ENCODE measurements around the gene CDC14B.

CDC14B gene

DNA sequence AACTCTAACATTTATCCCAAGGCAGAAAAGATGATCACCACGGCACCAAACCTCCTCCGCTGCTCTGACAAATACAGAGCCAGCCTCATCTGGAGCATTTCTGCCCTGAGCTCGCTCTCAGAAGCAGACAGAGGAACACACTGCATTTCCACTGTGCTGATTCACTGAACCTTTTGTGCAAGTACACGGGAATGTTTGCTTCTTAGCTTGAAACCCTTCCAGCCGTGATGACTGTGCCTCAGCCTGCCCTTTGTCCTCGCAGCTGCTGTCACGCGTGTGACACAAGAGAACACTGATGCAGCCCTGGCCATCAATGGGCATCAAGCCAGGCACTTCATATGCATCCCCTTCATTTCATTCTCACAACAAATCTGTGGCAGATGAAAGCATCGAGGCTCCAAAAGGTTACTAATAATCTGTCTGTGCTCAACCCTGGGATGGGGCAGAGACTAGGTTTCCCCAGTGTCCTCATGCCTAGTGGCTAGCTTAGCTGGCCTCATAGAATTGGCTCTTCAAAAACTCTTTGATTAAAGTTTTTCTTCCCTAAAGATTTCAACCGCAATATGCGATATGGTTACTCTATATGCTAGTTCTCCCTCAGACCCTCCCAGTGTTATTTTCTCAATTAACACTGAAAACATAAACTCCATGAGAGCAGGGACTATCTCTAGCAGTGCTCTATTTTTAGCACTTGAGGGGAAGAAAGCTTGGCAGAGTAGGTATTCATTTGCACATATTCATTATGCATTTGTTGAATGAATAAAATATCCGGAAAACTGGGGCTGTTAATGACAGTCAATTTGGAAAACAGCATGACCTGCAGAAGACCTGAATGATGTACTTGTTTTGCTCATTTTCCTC is 7.3 kb downstream of the CDC14B start:
- no peak for TF ChIP-seq GABPA (IDR thresholded peaks at IDR 0.05; ENCODE audit: low read depth)
- no peak for TF ChIP-seq POLR2AphosphoS5 (IDR thresholded peaks at IDR 0.05; ENCODE audit: low read depth)
- TF ChIP-seq SPI1 (IDR thresholded peaks at IDR 0.05; ENCODE audit: borderline replicate concordance, low read depth) = no peak
- TF ChIP-seq, protein P1, sequence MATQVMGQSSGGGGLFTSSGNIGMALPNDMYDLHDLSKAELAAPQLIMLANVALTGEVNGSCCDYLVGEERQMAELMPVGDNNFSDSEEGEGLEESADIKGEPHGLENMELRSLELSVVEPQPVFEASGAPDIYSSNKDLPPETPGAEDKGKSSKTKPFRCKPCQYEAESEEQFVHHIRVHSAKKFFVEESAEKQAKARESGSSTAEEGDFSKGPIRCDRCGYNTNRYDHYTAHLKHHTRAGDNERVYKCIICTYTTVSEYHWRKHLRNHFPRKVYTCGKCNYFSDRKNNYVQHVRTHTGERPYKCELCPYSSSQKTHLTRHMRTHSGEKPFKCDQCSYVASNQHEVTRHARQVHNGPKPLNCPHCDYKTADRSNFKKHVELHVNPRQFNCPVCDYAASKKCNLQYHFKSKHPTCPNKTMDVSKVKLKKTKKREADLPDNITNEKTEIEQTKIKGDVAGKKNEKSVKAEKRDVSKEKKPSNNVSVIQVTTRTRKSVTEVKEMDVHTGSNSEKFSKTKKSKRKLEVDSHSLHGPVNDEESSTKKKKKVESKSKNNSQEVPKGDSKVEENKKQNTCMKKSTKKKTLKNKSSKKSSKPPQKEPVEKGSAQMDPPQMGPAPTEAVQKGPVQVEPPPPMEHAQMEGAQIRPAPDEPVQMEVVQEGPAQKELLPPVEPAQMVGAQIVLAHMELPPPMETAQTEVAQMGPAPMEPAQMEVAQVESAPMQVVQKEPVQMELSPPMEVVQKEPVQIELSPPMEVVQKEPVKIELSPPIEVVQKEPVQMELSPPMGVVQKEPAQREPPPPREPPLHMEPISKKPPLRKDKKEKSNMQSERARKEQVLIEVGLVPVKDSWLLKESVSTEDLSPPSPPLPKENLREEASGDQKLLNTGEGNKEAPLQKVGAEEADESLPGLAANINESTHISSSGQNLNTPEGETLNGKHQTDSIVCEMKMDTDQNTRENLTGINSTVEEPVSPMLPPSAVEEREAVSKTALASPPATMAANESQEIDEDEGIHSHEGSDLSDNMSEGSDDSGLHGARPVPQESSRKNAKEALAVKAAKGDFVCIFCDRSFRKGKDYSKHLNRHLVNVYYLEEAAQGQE (IDR thresholded peaks at IDR 0.05; ENCODE audit: insufficient replicate concordance, low read depth) = no peak
- TF ChIP-seq, protein P2, sequence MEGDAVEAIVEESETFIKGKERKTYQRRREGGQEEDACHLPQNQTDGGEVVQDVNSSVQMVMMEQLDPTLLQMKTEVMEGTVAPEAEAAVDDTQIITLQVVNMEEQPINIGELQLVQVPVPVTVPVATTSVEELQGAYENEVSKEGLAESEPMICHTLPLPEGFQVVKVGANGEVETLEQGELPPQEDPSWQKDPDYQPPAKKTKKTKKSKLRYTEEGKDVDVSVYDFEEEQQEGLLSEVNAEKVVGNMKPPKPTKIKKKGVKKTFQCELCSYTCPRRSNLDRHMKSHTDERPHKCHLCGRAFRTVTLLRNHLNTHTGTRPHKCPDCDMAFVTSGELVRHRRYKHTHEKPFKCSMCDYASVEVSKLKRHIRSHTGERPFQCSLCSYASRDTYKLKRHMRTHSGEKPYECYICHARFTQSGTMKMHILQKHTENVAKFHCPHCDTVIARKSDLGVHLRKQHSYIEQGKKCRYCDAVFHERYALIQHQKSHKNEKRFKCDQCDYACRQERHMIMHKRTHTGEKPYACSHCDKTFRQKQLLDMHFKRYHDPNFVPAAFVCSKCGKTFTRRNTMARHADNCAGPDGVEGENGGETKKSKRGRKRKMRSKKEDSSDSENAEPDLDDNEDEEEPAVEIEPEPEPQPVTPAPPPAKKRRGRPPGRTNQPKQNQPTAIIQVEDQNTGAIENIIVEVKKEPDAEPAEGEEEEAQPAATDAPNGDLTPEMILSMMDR (IDR thresholded peaks at IDR 0.05; ENCODE audit: insufficient read depth, low read length) = no peak
- H3K27me3 ChIP-seq (ENCODE audit: insufficient read depth, poor library complexity, severe bottlenecking) = peaks cover 6% of the 10 kb centered on the region
- H3K27ac ChIP-seq (replicated peaks) = no peak overlapping the region
- DNase-seq (ENCODE audit: low read depth in 1 of 2, low spot score in 1 of 2) = no peak
- no peak overlapping the region for H3K4me3 ChIP-seq (replicated peaks; ENCODE audit: insufficient read depth, low read length)

GRCh38 chr9:96611302-96611701 is 8.3 kb downstream of the CDC14B start:
- no peak for DNase-seq (ENCODE audit: low read depth in 1 of 2, low spot score in 1 of 2)
- H3K27ac ChIP-seq (replicated peaks) = no peak overlapping the region
- no peak overlapping the region for H3K4me3 ChIP-seq (replicated peaks; ENCODE audit: insufficient read depth, low read length)
- no peak for TF ChIP-seq POLR2AphosphoS5 (IDR thresholded peaks at IDR 0.05; ENCODE audit: low read depth)
- no peak for TF ChIP-seq GABPA (IDR thresholded peaks at IDR 0.05; ENCODE audit: low read depth)
- TF ChIP-seq, protein P2 (IDR thresholded peaks at IDR 0.05; ENCODE audit: insufficient read depth, low read length) = no peak
- TF ChIP-seq, protein P1 (IDR thresholded peaks at IDR 0.05; ENCODE audit: insufficient replicate concordance, low read depth) = no peak
- no peak for TF ChIP-seq SPI1 (IDR thresholded peaks at IDR 0.05; ENCODE audit: borderline replicate concordance, low read depth)
- H3K27me3 ChIP-seq (ENCODE audit: insufficient read depth, poor library complexity, severe bottlenecking) = peaks cover 6% of the 10 kb centered on the region

- TF ChIP-seq POLR2AphosphoS5 (IDR thresholded peaks at IDR 0.05; ENCODE audit: low read depth) = no peak
- no peak for TF ChIP-seq SPI1 (IDR thresholded peaks at IDR 0.05; ENCODE audit: borderline replicate concordance, low read depth)
- TF ChIP-seq, protein P2 (IDR thresholded peaks at IDR 0.05; ENCODE audit: insufficient read depth, low read length) = no peak
- TF ChIP-seq GABPA (IDR thresholded peaks at IDR 0.05; ENCODE audit: low read depth) = no peak
- TF ChIP-seq, protein P1 (IDR thresholded peaks at IDR 0.05; ENCODE audit: insufficient replicate concordance, low read depth) = no peak
- no peak overlapping the region for H3K4me3 ChIP-seq (replicated peaks; ENCODE audit: insufficient read depth, low read length)
- no peak overlapping the region for H3K27ac ChIP-seq (replicated peaks)
- peaks cover 6% of the 10 kb centered on the region for H3K27me3 ChIP-seq (ENCODE audit: insufficient read depth, poor library complexity, severe bottlenecking)
- DNase-seq (ENCODE audit: low read depth in 1 of 2, low spot score in 1 of 2) = no peak
Observed at GRCh38 chr9:96609732-96610131, 9.9 kb downstream of the CDC14B start.

All from HL-60 (cell line).